ENCODE measurements around the gene GDPGP1. TPM values are rescaled to one million over a fixed set of nuclear protein-coding genes. Genes with fewer than 3 reads are reported as not detected.
"Not testable (repeated sequence)": the region's sequence is repeated elsewhere in the genome, so short reads cannot be mapped to it uniquely, and the experiment has no call there.

GDPGP1 gene
- total RNA-seq: 6.5 TPM

GRCh38 chr15:90234096-90234988 lies at the start of gene GDPGP1:
Gene GDPGP1, plus strand, starts transcription at chr15:90234209. Its CDS starts 6,700 bp downstream, at chr15:90240909.
- no peak for ATAC-seq

- ATAC-seq: peak; percentile 77
Measured at GRCh38 chr15:90184786-90185704, 49.0 kb upstream of the GDPGP1 start.

- ATAC-seq: no peak
Measured at GRCh38 chr15:90187257-90187868, 46.6 kb upstream of the GDPGP1 start.

- ATAC-seq: not testable (repeated sequence)
Measured at GRCh38 chr15:90188065-90188464, 45.9 kb upstream of the GDPGP1 start.

- ATAC-seq: no peak
Measured at GRCh38 chr15:90188914-90189748, 44.9 kb upstream of the GDPGP1 start.

- peak; percentile 7 for ATAC-seq
Measured at GRCh38 chr15:90189781-90190467, 44.1 kb upstream of the GDPGP1 start.

- peak; percentile 94 for ATAC-seq
Measured at GRCh38 chr15:90190606-90191343, 43.2 kb upstream of the GDPGP1 start.

GRCh38 chr15:90191344-90191687 lies 42.7 kb upstream of the GDPGP1 start:
- ATAC-seq: no peak

GRCh38 chr15:90191794-90192509 lies 42.1 kb upstream of the GDPGP1 start:
- peak; percentile 79 for ATAC-seq

GRCh38 chr15:90192961-90193786 lies 40.8 kb upstream of the GDPGP1 start:
- no peak for ATAC-seq

- ATAC-seq: no peak
Measured at GRCh38 chr15:90194655-90195054, 39.4 kb upstream of the GDPGP1 start.

- ATAC-seq: peak; percentile 2
Measured at GRCh38 chr15:90200534-90201129, 33.4 kb upstream of the GDPGP1 start.

GRCh38 chr15:90201130-90201943 lies 32.7 kb upstream of the GDPGP1 start, which contains the start of gene SEMA4B:
Gene SEMA4B, plus strand, starts transcription at chr15:90201330. Its CDS starts 249 bp downstream, at chr15:90201579.
- peak; percentile 73 for ATAC-seq

GRCh38 chr15:90201944-90202375 lies 32.0 kb upstream of the GDPGP1 start:
- peak; percentile 7 for ATAC-seq

- no peak for ATAC-seq
Measured at GRCh38 chr15:90202929-90203328, 31.1 kb upstream of the GDPGP1 start.

- no peak for ATAC-seq
Measured at GRCh38 chr15:90203473-90203872, 30.5 kb upstream of the GDPGP1 start.

GRCh38 chr15:90203922-90204321 lies 30.1 kb upstream of the GDPGP1 start:
- peak; percentile 3 for ATAC-seq

Data from esophagus mucosa (tissue), 1 donor.